ENCODE measurements around the gene DHODH. TPM values are rescaled to one million over a fixed set of nuclear protein-coding genes. Genes with fewer than 3 reads are reported as not detected.
"Not testable (repeated sequence)": the region's sequence is repeated elsewhere in the genome, so short reads cannot be mapped to it uniquely, and the experiment has no call there.

Gene DHODH
- total RNA-seq, 4 donors from 2014 or later = 6.8 to 15.1 (median 11.9) TPM

DNA sequence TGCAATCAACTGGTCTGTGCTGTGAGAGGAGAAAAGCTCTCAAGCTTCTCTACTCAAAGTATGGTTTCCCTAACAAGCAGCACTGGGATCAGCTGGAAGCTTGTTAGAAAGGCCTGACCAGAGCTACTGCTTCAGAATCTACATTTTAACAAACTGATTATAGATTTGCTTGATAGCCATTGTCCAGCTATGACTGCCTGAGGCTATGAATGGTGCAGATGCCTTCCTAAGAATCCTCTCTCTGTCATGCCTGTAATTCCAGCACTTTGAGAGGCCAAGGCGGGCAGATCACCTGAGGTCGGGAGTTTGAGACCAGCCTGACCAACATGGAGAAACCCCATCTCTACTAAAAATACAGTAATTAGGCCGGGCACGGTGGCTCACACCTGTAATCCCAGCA is 37.0 kb upstream of the DHODH start:
- no peak for DNase-seq (ENCODE audit: low spot score)
- ATAC-seq (ENCODE audit: low FRiP score) = no peak
- TF ChIP-seq, protein P1, sequence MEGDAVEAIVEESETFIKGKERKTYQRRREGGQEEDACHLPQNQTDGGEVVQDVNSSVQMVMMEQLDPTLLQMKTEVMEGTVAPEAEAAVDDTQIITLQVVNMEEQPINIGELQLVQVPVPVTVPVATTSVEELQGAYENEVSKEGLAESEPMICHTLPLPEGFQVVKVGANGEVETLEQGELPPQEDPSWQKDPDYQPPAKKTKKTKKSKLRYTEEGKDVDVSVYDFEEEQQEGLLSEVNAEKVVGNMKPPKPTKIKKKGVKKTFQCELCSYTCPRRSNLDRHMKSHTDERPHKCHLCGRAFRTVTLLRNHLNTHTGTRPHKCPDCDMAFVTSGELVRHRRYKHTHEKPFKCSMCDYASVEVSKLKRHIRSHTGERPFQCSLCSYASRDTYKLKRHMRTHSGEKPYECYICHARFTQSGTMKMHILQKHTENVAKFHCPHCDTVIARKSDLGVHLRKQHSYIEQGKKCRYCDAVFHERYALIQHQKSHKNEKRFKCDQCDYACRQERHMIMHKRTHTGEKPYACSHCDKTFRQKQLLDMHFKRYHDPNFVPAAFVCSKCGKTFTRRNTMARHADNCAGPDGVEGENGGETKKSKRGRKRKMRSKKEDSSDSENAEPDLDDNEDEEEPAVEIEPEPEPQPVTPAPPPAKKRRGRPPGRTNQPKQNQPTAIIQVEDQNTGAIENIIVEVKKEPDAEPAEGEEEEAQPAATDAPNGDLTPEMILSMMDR (IDR thresholded peaks at IDR 0.05) = no peak

GRCh38 chr16:71972356-71972755 is 36.2 kb upstream of the DHODH start:
- no peak for DNase-seq (ENCODE audit: low spot score)
- TF ChIP-seq, protein P1 (IDR thresholded peaks at IDR 0.05) = no peak
- ATAC-seq (ENCODE audit: low FRiP score) = no peak

GRCh38 chr16:71973001-71973400 is 35.5 kb upstream of the DHODH start:
- TF ChIP-seq, protein P1 (IDR thresholded peaks at IDR 0.05) = no peak
- no peak for DNase-seq (ENCODE audit: low spot score)
- no peak for ATAC-seq (ENCODE audit: low FRiP score)

GRCh38 chr16:71974068-71974818 is 34.3 kb upstream of the DHODH start:
- ATAC-seq (ENCODE audit: low FRiP score) (no peak), DNase-seq (ENCODE audit: low spot score) (no peak)
- TF ChIP-seq, protein P1 (IDR thresholded peaks at IDR 0.05) = no peak

DNA sequence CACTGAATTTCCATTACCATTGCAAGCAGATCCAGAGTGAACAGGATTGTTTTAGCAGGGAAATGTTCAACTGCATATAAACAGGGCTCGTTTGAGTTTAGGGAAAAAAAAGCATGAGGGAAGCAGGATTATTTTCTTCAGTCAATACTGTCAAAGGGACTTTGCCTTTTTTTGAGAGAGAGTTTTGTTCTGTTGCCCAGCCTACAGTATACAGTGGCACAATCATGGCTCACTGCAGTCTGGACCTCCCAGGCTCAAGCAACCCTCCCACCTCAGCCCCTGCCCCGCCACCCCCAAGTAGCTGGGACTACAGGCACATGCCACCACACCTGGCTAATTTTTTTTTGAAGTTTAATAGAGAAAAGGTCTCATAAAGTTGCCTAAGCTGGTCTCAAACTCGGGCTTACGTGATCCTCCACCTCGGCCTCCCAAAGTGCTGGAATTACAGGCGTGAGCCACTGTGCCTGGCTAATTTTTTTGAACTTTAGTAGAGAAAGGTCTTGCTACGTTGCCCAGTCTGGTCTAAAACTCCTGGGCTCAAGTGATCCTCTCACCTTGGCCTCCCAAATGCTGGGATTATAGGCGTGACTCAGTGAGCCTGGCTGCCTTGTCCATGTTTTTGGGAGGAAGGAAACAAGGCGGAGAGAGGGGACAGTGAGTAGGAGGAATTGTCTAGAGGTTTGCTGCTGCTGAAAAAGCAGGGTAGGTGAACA is 23.1 kb upstream of the DHODH start:
- TF ChIP-seq, protein P1 (IDR thresholded peaks at IDR 0.05) = no peak
- no peak for DNase-seq (ENCODE audit: low spot score)
- no peak for ATAC-seq (ENCODE audit: low FRiP score)

DNA sequence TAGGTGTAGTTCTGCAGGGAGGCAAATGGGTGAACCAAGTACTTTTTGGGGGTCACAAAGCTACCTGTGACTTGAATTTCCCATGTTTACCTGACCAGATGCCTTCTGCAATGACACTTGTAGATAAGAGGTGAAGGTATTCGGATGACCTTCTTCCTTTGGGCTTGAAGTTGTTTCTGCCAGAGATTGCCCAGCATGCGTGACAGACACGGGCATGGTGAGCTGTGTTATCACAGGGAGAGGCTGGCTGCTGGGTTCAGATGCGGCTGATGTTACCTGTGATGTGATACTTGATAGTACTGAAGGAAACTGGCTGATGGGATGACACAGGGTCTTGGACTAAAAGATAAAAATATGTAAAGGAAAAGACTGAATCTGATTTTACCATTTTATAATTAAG is 22.4 kb upstream of the DHODH start:
- DNase-seq (ENCODE audit: low spot score) (no peak), ATAC-seq (ENCODE audit: low FRiP score) (no peak)
- TF ChIP-seq, protein P1 (IDR thresholded peaks at IDR 0.05) = no peak

DNA sequence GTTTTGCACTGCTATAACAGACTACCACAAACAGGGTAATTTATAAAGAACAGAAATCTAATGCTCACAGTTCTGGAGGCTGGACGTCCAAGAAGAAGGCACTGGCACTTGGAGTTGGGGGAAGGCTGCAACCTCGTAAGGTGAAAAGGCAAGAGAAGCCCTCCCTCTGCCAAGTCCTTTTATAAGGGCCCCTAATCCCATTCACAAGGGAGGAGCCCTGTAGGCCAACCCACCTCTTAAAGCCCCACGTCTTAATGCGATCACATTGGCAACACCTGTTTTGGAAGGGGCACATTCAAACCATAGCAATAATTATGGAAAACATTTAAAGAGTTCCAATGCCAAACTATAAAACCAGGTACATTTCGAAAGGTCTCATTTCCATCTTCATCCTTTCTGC is 13.5 kb upstream of the DHODH start:
- TF ChIP-seq, protein P1 (IDR thresholded peaks at IDR 0.05) = no peak

DNA sequence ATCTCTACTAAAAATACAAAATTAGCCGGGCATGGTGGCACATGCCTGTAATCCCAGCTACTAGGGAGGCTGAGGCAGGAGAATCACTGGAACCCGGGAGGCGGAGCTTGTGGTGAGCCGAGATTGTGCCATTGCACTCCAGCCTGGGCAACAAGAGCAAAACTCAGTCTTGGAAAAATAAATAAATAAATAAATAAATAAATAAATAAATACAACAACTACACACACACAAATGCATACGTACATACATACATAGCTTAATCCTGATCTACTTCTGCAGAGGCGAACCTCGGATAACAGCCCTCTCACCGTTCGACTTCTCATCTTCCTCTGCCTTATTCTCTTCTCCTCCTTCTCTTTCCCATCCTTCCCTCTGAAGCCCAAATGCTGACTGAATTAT is 11.0 kb upstream of the DHODH start:
- not testable (repeated sequence) for DNase-seq (ENCODE audit: low spot score); ATAC-seq (ENCODE audit: low FRiP score)

More for the DNA sequence above, 13.5 kb upstream of the DHODH start:
- DNase-seq (ENCODE audit: low spot score) (no peak), ATAC-seq (ENCODE audit: low FRiP score) (no peak)
